ENCODE results near the gene SBF2.

Gene SBF2

DNA sequence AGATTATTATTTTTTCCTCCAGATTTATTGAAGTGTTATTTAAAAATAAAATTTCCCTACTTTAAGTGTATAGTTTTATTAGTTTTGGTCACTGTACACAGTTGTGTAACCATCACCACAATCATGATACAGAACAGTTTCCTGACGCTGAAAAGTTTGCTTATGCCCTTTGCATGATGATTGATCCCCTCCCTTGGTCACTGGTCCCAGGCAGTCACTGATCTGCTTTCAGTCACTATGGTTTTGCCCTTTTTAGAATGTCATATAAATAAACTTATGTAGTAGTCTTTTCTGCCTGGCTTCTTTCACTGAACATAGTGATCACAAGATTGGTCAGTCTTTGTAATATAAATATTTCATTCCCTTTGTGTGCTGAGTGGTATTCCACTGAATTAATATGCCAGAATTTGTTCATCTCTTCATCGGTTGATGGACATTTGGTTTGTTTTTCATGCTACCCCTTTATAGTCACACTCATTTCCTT lies 489.6 kb downstream of the SBF2 start:
- H3K36me3 Mint-ChIP-seq (ENCODE audit: low read depth), result peaks cover 72% of the 10 kb centered on the region
- no peak overlapping the region for H3K27ac Mint-ChIP-seq
- H3K9me3 Mint-ChIP-seq, result no peaks in the 10 kb centered on the region
- intact Hi-C loops (cut with micrococcal nuclease), result no loop called here
- H3K4me3 Mint-ChIP-seq, result no peak overlapping the region
- H3K4me1 Mint-ChIP-seq (ENCODE audit: low read depth), result no peaks in the 10 kb centered on the region
- no peaks in the 10 kb centered on the region for H3K27me3 Mint-ChIP-seq

DNA sequence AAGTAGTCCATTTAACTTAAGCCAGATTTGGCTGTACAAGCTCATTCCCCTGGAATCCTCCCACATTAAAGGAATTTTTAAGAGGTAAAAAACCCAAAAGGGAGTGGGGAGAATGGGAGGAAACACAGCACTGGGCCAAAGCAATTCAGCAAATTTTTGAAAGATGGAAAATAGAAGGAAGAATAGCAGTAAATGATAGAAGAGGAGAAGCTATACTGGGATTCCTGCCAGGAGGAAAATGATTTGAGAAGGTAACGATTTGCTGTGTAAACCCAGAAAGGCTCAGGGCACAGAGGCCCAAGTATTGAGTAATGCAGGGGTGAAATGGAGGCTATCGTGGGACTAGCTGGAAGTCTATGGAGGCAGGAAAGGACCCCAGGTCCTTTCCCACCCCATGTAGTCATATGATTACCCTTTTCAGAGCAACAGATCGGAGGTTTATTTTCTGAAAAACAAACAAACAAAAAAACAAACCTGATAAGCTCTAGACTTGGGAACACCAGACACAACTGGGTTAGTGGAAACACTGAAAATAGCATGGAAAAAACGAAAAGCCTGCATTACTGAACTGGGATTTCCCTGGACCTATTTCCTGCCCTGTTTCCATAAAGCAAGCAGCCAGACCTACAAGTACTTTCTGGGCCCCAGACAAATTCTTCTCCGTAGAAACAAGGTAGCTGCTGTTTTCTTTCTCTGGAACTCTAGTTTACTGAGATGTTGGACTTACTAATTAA lies 490.2 kb downstream of the SBF2 start:
- H3K27ac Mint-ChIP-seq, result no peak overlapping the region
- intact Hi-C loops (cut with micrococcal nuclease), result no loop called here
- H3K9me3 Mint-ChIP-seq, result no peaks in the 10 kb centered on the region
- peaks cover 72% of the 10 kb centered on the region for H3K36me3 Mint-ChIP-seq (ENCODE audit: low read depth)
- H3K27me3 Mint-ChIP-seq, result no peaks in the 10 kb centered on the region
- H3K4me1 Mint-ChIP-seq (ENCODE audit: low read depth), result no peaks in the 10 kb centered on the region
- H3K4me3 Mint-ChIP-seq, result no peak overlapping the region

DNA sequence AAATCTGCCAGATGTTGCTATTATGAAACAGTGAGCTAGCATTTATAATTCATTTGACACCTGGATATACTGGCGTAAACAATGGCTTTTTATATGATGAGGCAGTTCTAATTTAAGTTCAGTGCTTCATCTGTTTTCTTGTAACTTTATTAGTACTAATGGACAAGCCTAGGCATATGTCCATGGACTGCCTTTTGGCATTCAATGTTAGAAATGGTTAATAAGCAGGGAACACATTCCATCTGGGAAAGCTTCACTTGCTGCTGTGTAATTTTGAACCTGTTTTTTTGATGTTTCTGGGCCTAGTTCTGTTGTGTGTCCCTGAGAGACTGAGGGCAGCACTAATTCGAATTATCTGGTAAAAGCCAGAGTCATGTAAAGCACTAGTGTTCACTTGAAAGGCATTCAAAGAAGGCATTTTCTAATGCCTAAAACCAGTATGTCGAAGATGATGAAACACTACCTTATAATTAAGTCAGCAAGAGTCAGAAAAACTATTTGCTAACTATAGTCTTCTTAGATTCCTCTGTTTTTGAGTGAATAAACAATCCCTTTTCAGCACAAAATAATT lies 491.6 kb downstream of the SBF2 start:
- Mint-ChIP-seq H3K27ac (no peak overlapping the region), H3K36me3 (ENCODE audit: low read depth) (peaks cover 65% of the 10 kb centered on the region), H3K27me3 (no peaks in the 10 kb centered on the region), H3K4me3 (no peak overlapping the region), H3K4me1 (ENCODE audit: low read depth) (no peaks in the 10 kb centered on the region), H3K9me3 (no peaks in the 10 kb centered on the region)
- intact Hi-C loops (cut with micrococcal nuclease), result no loop called here

DNA sequence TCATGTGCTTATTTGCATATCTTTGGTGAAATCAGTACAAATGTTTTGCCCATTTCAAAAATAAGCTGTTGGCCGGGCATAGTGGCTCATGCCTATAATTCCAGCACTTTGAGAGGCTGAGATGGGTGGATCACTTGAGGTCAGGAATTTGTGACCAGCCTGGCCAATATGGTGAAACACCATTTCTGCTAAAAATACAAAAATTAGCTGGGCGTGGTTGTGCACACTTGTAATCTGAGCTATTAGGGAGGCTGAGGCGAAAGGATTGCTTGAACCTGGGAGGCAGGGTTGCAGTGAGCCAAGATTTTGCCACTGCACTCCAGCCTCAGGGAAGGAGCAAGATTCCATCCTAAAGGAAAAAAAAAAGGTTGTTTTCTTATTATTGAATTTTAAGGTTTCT lies 494.1 kb downstream of the SBF2 start:
- Mint-ChIP-seq H3K9me3 (no peaks in the 10 kb centered on the region), H3K27ac (no peak overlapping the region), H3K4me3 (no peak overlapping the region), H3K36me3 (ENCODE audit: low read depth) (peaks cover 40% of the 10 kb centered on the region), H3K4me1 (ENCODE audit: low read depth) (no peaks in the 10 kb centered on the region), H3K27me3 (no peaks in the 10 kb centered on the region)
- intact Hi-C loops (cut with micrococcal nuclease), result no loop called here

DNA sequence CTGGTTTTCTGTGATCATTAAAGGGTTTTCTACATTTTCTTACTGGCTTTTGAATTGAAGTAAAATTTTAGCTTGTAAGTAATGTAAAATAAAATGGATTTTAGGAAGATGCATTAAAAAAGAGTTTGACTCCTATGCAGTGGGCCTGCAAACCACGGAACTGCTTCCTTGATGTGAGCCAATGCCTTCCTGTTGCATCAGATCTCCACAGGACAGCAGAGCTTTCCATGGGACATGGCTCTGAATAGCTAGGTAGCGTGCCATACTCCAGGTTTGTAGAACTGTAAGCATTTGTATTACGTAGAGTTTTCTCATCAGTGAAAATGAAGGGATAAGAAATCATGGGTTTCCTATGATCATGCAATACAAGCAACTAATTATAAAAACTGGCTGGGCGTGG lies 496.7 kb downstream of the SBF2 start:
- Mint-ChIP-seq H3K36me3 (ENCODE audit: low read depth) (peaks cover 44% of the 10 kb centered on the region), H3K4me3 (no peak overlapping the region), H3K27ac (no peak overlapping the region), H3K9me3 (no peaks in the 10 kb centered on the region), H3K27me3 (no peaks in the 10 kb centered on the region), H3K4me1 (ENCODE audit: low read depth) (no peaks in the 10 kb centered on the region)
- intact Hi-C loops (cut with micrococcal nuclease), result no loop called here

- Mint-ChIP-seq H3K27me3 (no peaks in the 10 kb centered on the region), H3K27ac (no peak overlapping the region), H3K9me3 (no peaks in the 10 kb centered on the region), H3K4me1 (ENCODE audit: low read depth) (no peaks in the 10 kb centered on the region), H3K4me3 (no peak overlapping the region), H3K36me3 (ENCODE audit: low read depth) (peaks cover 48% of the 10 kb centered on the region)
- intact Hi-C loops (cut with micrococcal nuclease), result no loop called here
These were observed 497.2 kb downstream of the SBF2 start for GRCh38 chr11:9796854-9797253.

- Mint-ChIP-seq H3K27me3 (no peaks in the 10 kb centered on the region), H3K36me3 (ENCODE audit: low read depth) (peaks cover 54% of the 10 kb centered on the region)
These were observed 497.8 kb downstream of the SBF2 start for GRCh38 chr11:9796266-9796665.

DNA sequence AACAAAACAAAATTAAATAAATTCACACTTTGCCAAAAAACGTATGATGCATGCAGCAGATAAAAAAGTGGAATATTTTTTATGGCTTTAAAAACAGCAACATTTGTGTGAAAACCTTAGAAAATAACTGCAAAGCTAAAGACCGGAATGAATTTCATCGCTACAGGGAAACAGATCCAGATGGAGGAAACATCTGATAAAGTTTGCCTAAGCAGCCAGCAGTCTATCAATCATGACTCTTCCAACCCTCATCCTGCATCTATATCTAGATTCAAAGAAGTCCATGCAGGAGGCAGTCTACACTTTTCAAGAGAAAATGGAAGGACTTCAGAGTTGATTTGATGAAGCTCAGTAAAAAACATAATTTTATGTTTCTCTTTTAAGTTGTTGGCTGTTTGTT lies 503.3 kb downstream of the SBF2 start:
- H3K27ac Mint-ChIP-seq, result no peak overlapping the region
- peaks cover 80% of the 10 kb centered on the region for H3K36me3 Mint-ChIP-seq (ENCODE audit: low read depth)
- intact Hi-C loops (cut with micrococcal nuclease), result no loop called here
- H3K4me3 Mint-ChIP-seq, result no peak overlapping the region
- H3K27me3 Mint-ChIP-seq, result no peaks in the 10 kb centered on the region
- H3K9me3 Mint-ChIP-seq, result no peaks in the 10 kb centered on the region
- H3K4me1 Mint-ChIP-seq (ENCODE audit: low read depth), result peaks cover 21% of the 10 kb centered on the region

More at GRCh38 chr11:9796266-9796665, 497.8 kb downstream of the SBF2 start:
- Mint-ChIP-seq H3K27ac (no peak overlapping the region), H3K4me1 (ENCODE audit: low read depth) (no peaks in the 10 kb centered on the region), H3K9me3 (no peaks in the 10 kb centered on the region), H3K4me3 (no peak overlapping the region)
- intact Hi-C loops (cut with micrococcal nuclease), result no loop called here

DNA sequence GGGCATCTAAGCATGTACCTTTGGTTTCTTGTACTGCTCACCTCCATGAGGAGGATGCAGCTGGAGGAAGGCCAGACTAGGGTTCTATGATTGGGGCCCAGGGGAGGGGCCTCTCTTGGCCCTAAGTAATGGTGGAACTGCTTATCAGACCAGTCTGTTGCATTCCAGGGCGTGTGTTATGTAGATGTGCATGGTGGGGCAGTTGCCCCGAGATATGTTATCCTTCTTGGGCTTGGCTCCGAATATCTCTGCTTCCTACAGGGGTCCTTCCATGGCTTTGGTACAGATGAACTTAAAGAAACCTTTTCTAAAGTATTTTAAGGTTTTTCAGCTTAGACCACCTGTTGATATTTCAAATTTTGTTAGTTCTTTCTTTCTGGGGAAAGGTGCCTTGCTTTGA lies 504.1 kb downstream of the SBF2 start:
- no peak overlapping the region for H3K27ac Mint-ChIP-seq
- no peak overlapping the region for H3K4me3 Mint-ChIP-seq
- no peaks in the 10 kb centered on the region for H3K9me3 Mint-ChIP-seq

GRCh38 chr11:9787981-9788521 lies 506.0 kb downstream of the SBF2 start:
- H3K4me1 Mint-ChIP-seq (ENCODE audit: low read depth), result peaks cover 21% of the 10 kb centered on the region
- no peak overlapping the region for H3K27ac Mint-ChIP-seq
- no peak overlapping the region for H3K4me3 Mint-ChIP-seq
- peaks cover 96% of the 10 kb centered on the region for H3K36me3 Mint-ChIP-seq (ENCODE audit: low read depth)
- intact Hi-C loops (cut with micrococcal nuclease), result no loop called here
- H3K27me3 Mint-ChIP-seq, result no peaks in the 10 kb centered on the region
- H3K9me3 Mint-ChIP-seq, result no peaks in the 10 kb centered on the region

More for the DNA sequence above, 504.1 kb downstream of the SBF2 start:
- Mint-ChIP-seq H3K27me3 (no peaks in the 10 kb centered on the region), H3K4me1 (ENCODE audit: low read depth) (peaks cover 21% of the 10 kb centered on the region), H3K36me3 (ENCODE audit: low read depth) (peaks cover 88% of the 10 kb centered on the region)
- intact Hi-C loops (cut with micrococcal nuclease), result no loop called here

- H3K27ac Mint-ChIP-seq, result no peak overlapping the region
These were observed 506.8 kb downstream of the SBF2 start for GRCh38 chr11:9787260-9787659.

DNA sequence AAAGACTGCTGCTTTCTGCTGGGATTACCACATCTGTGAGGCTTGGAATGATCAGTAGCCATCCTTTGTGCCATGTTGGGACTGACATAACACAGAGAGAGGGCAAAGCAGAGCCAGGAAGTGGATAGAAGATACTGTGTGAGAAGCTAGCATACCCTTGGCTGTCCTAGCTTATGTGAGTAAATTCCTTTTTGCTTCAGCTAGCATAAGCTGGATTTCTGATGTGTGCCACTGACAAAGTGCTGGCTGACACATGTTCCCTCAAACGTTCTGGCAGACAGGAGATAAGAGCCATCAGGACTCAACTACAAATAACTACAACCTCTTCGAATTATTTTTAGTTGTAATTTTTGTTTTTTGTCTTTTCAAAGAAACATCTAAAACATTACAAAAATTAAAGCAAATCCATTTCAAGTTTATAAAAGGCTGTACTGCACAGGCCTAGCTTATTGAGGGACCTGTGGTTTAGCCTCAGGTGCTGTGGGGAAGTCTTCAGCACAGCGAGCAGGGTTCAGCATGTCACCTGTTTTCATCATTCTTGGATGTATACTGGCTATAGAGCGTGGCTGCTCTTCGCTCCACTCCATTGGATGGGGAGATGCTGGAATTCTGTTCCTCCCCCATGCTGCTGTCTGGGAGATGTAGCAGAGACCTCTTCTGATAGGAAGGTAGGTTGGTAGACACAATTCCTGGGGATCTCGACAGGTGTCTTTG lies 509.3 kb downstream of the SBF2 start:
- Mint-ChIP-seq H3K4me3 (no peak overlapping the region), H3K36me3 (ENCODE audit: low read depth) (peaks cover 97% of the 10 kb centered on the region), H3K27me3 (no peaks in the 10 kb centered on the region), H3K4me1 (ENCODE audit: low read depth) (peaks cover 21% of the 10 kb centered on the region), H3K9me3 (no peaks in the 10 kb centered on the region), H3K27ac (no peak overlapping the region)
- intact Hi-C loops (cut with micrococcal nuclease), result no loop called here

More at GRCh38 chr11:9787260-9787659, 506.8 kb downstream of the SBF2 start:
- intact Hi-C loops (cut with micrococcal nuclease), result no loop called here
- H3K9me3 Mint-ChIP-seq, result no peaks in the 10 kb centered on the region
- H3K36me3 Mint-ChIP-seq (ENCODE audit: low read depth), result peaks cover 96% of the 10 kb centered on the region
- peaks cover 21% of the 10 kb centered on the region for H3K4me1 Mint-ChIP-seq (ENCODE audit: low read depth)
- no peaks in the 10 kb centered on the region for H3K27me3 Mint-ChIP-seq
- no peak overlapping the region for H3K4me3 Mint-ChIP-seq

DNA sequence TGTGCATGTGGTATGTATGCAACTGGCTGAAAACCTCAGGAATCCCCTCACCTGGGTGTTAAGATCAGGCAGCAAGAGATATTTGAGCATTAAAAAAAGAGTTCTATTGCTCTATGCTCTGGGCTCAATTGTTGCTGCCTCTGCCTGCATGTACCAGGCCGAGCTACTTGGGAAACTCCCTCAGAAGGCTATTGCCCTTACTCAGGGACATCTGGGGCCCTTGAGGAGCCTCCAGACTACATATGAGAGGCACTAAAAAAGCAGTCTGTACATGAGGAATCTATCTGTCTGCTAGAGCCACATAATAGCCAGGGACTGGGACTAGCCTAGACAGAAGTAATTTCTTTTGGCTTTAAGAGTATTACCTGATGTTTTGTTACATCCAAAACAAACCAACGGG lies 510.0 kb downstream of the SBF2 start:
- Mint-ChIP-seq H3K36me3 (ENCODE audit: low read depth) (peaks cover 92% of the 10 kb centered on the region), H3K27ac (no peak overlapping the region), H3K9me3 (no peaks in the 10 kb centered on the region), H3K4me3 (no peak overlapping the region), H3K27me3 (no peaks in the 10 kb centered on the region), H3K4me1 (ENCODE audit: low read depth) (peaks cover 13% of the 10 kb centered on the region)
- intact Hi-C loops (cut with micrococcal nuclease), result no loop called here

DNA sequence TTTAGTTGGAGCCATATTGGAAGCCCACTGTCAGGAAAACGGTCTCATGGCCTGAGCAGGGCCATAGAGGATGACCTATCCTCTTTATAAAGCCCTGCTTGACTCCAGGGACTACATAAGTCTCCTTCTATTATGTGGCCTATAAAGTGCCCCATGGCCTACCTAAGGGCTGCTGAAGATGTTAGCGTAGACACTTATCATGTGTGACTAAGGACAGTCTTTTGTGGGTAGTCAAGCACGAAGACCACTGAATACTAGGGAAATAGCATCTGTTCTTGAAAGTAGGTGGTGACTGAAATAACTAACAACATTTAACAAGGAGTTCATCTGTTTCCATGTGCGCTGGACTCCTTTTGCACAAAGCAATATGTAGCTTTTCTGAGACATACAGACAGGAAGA lies 513.1 kb downstream of the SBF2 start:
- no peaks in the 10 kb centered on the region for H3K27me3 Mint-ChIP-seq
- H3K36me3 Mint-ChIP-seq (ENCODE audit: low read depth), result peaks cover 79% of the 10 kb centered on the region
- no peak overlapping the region for H3K27ac Mint-ChIP-seq
- H3K4me1 Mint-ChIP-seq (ENCODE audit: low read depth), result no peaks in the 10 kb centered on the region
- no peaks in the 10 kb centered on the region for H3K9me3 Mint-ChIP-seq
- no peak overlapping the region for H3K4me3 Mint-ChIP-seq
- intact Hi-C loops (cut with micrococcal nuclease), result no loop called here
